Mesenchymal stem cell (in vitro differentiated cells and primary cell): ENCODE data around the gene COL4A5.

Experiments used
- DNase-seq: peaks from one replicate; pipeline ENCODE4 v3.0.0-alpha.2; 2013
- H2AFZ ChIP-seq: one replicate; pipeline ENCODE4 v1.6.1; 2013; ENCODE audit warnings: low read depth, mild to moderate bottlenecking, control low read depth, inconsistent platforms, low read length, moderate library complexity
- H2AK5ac ChIP-seq: 2 replicates; pipeline ENCODE4 v1.6.1; 2013; ENCODE audit warnings: low read length, moderate library complexity, mild to moderate bottlenecking, inconsistent platforms; ENCODE audit not compliant: severe bottlenecking
- H2BK120ac ChIP-seq: one replicate; pipeline ENCODE4 v1.6.1; 2013; ENCODE audit warnings: low read depth, mild to moderate bottlenecking, inconsistent platforms, low read length, moderate library complexity
- H2BK12ac ChIP-seq, 2 experiments: one replicate each; pipeline ENCODE4 v1.6.1; 2013; ENCODE audit warnings: inconsistent platforms in 2 of 2, low read length in 2 of 2, mild to moderate bottlenecking in 2 of 2, moderate library complexity in 2 of 2, control low read depth in 1 of 2
- H2BK15ac ChIP-seq: one replicate; pipeline ENCODE4 v1.6.1; 2013; ENCODE audit warnings: mild to moderate bottlenecking, low read depth, inconsistent platforms; ENCODE audit not compliant: poor library complexity, severe bottlenecking
- H2BK5ac ChIP-seq: 2 replicates; pipeline ENCODE4 v1.6.1; 2013; ENCODE audit warnings: low read depth, mild to moderate bottlenecking, low read length, control low read depth, inconsistent platforms; ENCODE audit not compliant: poor library complexity, severe bottlenecking
- H3K14ac ChIP-seq, 2 experiments: one replicate each; pipeline ENCODE4 v1.6.1; 2013; ENCODE audit warnings: inconsistent platforms in 2 of 2, low read length in 2 of 2, control low read depth in 1 of 2, mild to moderate bottlenecking in 1 of 2, moderate library complexity in 1 of 2
- H3K18ac ChIP-seq, 2 experiments: one replicate each; pipeline ENCODE4 v1.6.1; 2013; ENCODE audit warnings: inconsistent platforms in 2 of 2, low read length in 2 of 2, control low read depth in 1 of 2, low read depth in 1 of 2, mild to moderate bottlenecking in 1 of 2
- H3K23ac ChIP-seq, 2 experiments: one replicate each; pipeline ENCODE4 v1.6.1; 2013; ENCODE audit warnings: inconsistent platforms in 2 of 2, low read length in 2 of 2, mild to moderate bottlenecking in 2 of 2, moderate library complexity in 2 of 2, control low read depth in 1 of 2
- H3K27ac ChIP-seq: 2 replicates; pipeline ENCODE4 v1.5.1; 2013; ENCODE audit warnings: mild to moderate bottlenecking, moderate library complexity, low read length, control low read depth, inconsistent platforms; ENCODE audit not compliant: poor library complexity, severe bottlenecking
- H3K27me3 ChIP-seq, 2 experiments: 2 replicates each; pipeline versions ENCODE4 v1.6.1 to v1.7.0; 2013; ENCODE audit warnings: low read length in 2 of 2, mild to moderate bottlenecking in 2 of 2, moderate library complexity in 2 of 2, control low read depth in 1 of 2, inconsistent platforms in 1 of 2; ENCODE audit not compliant: control insufficient read depth in 1 of 2, insufficient read depth in 1 of 2
- H3K36me3 ChIP-seq, 2 experiments: 2 replicates each; pipeline versions ENCODE4 v1.6.1 to v1.7.0; 2013; ENCODE audit warnings: low read length in 2 of 2, control low read depth in 1 of 2, inconsistent platforms in 1 of 2, low read depth in 1 of 2, mild to moderate bottlenecking in 1 of 2; ENCODE audit not compliant: insufficient read depth in 2 of 2, control insufficient read depth in 1 of 2
- H3K4ac ChIP-seq, 2 experiments: one replicate each; pipeline ENCODE4 v1.6.1; 2013; ENCODE audit warnings: inconsistent platforms in 2 of 2, low read length in 2 of 2, mild to moderate bottlenecking in 2 of 2, moderate library complexity in 2 of 2, control low read depth in 1 of 2, low read depth in 1 of 2
- H3K4me1 ChIP-seq: 2 replicates; pipeline ENCODE4 v1.6.1; 2013; ENCODE audit warnings: low read depth, low read length, control low read depth; ENCODE audit not compliant: control insufficient read depth, insufficient read depth
- H3K4me2 ChIP-seq: 2 replicates; pipeline ENCODE4 v1.6.1; 2013; ENCODE audit warnings: low read length, mild to moderate bottlenecking, inconsistent platforms; ENCODE audit not compliant: poor library complexity, severe bottlenecking
- H3K4me3 ChIP-seq, 2 experiments: 2 replicates each; pipeline versions ENCODE4 v1.5.1 to v1.7.0; 2013; ENCODE audit warnings: low read length in 2 of 2, mild to moderate bottlenecking in 2 of 2, control low read depth in 1 of 2, low read depth in 1 of 2; ENCODE audit not compliant: insufficient read depth in 1 of 2
- H3K79me1 ChIP-seq: replicated peaks from 2 replicates; pipeline ENCODE4 v1.6.1; 2013; ENCODE audit warnings: mild to moderate bottlenecking, control low read depth, low read length, inconsistent platforms; ENCODE audit not compliant: poor library complexity, severe bottlenecking
- H3K9ac ChIP-seq: 2 replicates; pipeline ENCODE4 v1.7.0; 2013; ENCODE audit warnings: mild to moderate bottlenecking, low read length, moderate library complexity
- H3K9me3 ChIP-seq: 2 replicates; pipeline ENCODE4 v1.7.0; 2013; ENCODE audit warnings: mild to moderate bottlenecking, low read length; ENCODE audit not compliant: control insufficient read depth
- H4K8ac ChIP-seq: one replicate; pipeline ENCODE4 v1.6.1; 2013; ENCODE audit warnings: inconsistent platforms, mild to moderate bottlenecking, low read length, moderate library complexity
- H4K91ac ChIP-seq: one replicate; pipeline ENCODE4 v1.6.1; 2013; ENCODE audit warnings: mild to moderate bottlenecking, low read length, inconsistent platforms
- WGBS: methylation state at CpG from one replicate; pipeline ENCODE4 v1.1.7; 2013; ENCODE audit warnings: mixed read lengths; 5-methylcytosine and 5-hydroxymethylcytosine counted together

COL4A5 gene

DNA sequence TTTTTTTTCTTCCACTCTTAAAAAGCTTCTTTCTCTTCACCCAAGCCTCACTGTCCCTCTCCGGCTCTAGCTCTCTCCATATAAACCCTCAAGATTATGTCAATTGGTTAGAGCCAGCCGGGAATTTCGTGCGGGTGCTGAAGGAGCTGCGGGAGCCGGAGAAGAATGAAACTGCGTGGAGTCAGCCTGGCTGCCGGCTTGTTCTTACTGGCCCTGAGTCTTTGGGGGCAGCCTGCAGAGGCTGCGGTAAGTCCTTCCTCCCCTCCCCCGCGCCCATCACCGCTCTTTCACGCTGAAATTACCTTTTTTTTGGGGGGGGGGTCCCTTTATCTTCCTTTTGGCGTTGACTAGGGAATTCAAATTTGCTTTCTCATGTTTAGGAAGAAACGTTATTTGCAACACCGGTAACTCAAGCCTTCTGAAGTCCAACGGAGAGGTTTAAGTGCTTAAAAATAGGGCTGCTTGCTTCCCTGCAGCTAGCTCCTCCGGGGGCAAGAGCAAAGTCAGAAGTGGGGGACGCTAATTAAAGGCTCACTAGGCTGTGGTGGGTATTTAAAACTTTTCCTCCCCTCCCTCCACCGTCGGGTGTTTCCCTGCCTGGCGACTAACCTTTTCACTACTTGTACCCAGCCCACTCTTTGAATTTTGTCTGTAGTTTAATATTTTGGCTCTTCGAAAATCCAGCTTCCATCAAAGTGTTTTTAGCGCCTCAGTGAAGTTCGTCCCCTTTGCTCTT is 491 bp downstream of the COL4A5 start:
- DNase-seq, result no peak
- Histone ChIP-seq H2AK5ac (no peak overlapping the region), H3K27ac (peak overlapping the region; percentile 87), H4K91ac (no peak overlapping the region), H3K9ac (peak overlapping the region; percentile 83), H3K18ac (peak overlapping the region; percentile 62), H3K4ac (peak overlapping the region in 1 of 2 experiments; percentile 41), H2BK15ac (no peak overlapping the region), H3K36me3 (no peaks in the 10 kb centered on the region), H3K4me3 (peak overlapping the region; percentile 65 to 77), H3K27me3 (peaks cover 0 to 38% of the 10 kb centered on the region in 2 experiments), H3K14ac (peak overlapping the region in 1 of 2 experiments; percentile 41), H4K8ac (no peak overlapping the region), H3K23ac (no peak overlapping the region), H3K4me1 (no peaks in the 10 kb centered on the region), H3K4me2 (peak overlapping the region; percentile 76), H2BK12ac (no peak overlapping the region), H3K9me3 (peaks cover 3% of the 10 kb centered on the region), H2AFZ (peak overlapping the region; percentile 42), H2BK5ac (peak overlapping the region; percentile 31), H2BK120ac (peak overlapping the region; percentile 34), H3K79me1 (no peaks in the 10 kb centered on the region)
- WGBS, result 0% methylated on average over 4 of the region's 25 CpGs

- H2BK15ac ChIP-seq, result no peak overlapping the region
- H2AK5ac ChIP-seq, result no peak overlapping the region
- H3K27ac ChIP-seq, result no peak overlapping the region
- no peak overlapping the region for H3K4ac ChIP-seq
- no peak overlapping the region for H4K8ac ChIP-seq
- H3K27me3 ChIP-seq, result peaks cover 0 to 18% of the 10 kb centered on the region in 2 experiments
- H2BK12ac ChIP-seq, result no peak overlapping the region
- H3K9me3 ChIP-seq, result peaks cover 3% of the 10 kb centered on the region
- H3K4me1 ChIP-seq, result no peaks in the 10 kb centered on the region
- no peak overlapping the region for H2AFZ ChIP-seq
- H3K79me1 ChIP-seq, result no peaks in the 10 kb centered on the region
- no peak overlapping the region for H3K14ac ChIP-seq
- no peak overlapping the region for H2BK120ac ChIP-seq
- no CpG with 5 or more reads among the region's 2 CpGs for WGBS
- no peak overlapping the region for H3K18ac ChIP-seq
- H3K9ac ChIP-seq, result no peak overlapping the region
- H3K4me3 ChIP-seq, result no peak overlapping the region
- H3K4me2 ChIP-seq, result no peak overlapping the region
- H4K91ac ChIP-seq, result no peak overlapping the region
- H3K23ac ChIP-seq, result no peak overlapping the region
- H3K36me3 ChIP-seq, result no peaks in the 10 kb centered on the region
- DNase-seq, result peak; percentile 12
- H2BK5ac ChIP-seq, result no peak overlapping the region
Observed at GRCh38 chrX:108442901-108443464, 3.3 kb downstream of the COL4A5 start.

DNA sequence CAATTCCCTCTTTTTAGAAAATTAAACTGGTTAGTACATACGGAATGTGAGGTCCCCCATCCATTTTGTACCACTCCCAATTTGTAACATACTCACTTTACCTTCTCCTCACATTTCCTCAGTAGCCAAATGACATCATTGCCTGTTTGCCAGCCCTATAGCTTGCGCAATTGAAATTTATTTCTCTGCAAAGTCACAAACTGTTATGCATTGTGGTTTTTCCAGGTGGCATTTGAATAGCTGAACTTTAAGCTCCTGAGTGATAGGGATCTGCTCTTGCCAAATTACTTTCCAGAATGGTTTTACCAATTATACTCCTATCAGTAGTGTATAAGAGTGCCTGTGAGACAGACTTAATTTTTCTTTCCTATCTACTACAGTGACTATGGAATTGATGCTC is 7.7 kb downstream of the COL4A5 start:
- DNase-seq, result peak; percentile 35
- Histone ChIP-seq H3K14ac (no peak overlapping the region), H4K91ac (no peak overlapping the region), H3K4me3 (no peak overlapping the region), H3K27me3 (peaks cover 0 to 5% of the 10 kb centered on the region in 2 experiments), H2BK12ac (no peak overlapping the region), H2BK15ac (no peak overlapping the region), H3K4ac (no peak overlapping the region), H3K4me2 (no peak overlapping the region), H3K9me3 (peaks cover 3% of the 10 kb centered on the region), H3K23ac (no peak overlapping the region), H3K4me1 (no peaks in the 10 kb centered on the region), H3K79me1 (peaks cover 2% of the 10 kb centered on the region), H2BK120ac (no peak overlapping the region), H4K8ac (no peak overlapping the region), H3K27ac (no peak overlapping the region), H2AK5ac (no peak overlapping the region), H2AFZ (no peak overlapping the region), H3K18ac (no peak overlapping the region), H3K36me3 (no peaks in the 10 kb centered on the region), H2BK5ac (no peak overlapping the region), H3K9ac (no peak overlapping the region)
- 78% methylated on average over 1 of the region's 2 CpGs for WGBS

DNA sequence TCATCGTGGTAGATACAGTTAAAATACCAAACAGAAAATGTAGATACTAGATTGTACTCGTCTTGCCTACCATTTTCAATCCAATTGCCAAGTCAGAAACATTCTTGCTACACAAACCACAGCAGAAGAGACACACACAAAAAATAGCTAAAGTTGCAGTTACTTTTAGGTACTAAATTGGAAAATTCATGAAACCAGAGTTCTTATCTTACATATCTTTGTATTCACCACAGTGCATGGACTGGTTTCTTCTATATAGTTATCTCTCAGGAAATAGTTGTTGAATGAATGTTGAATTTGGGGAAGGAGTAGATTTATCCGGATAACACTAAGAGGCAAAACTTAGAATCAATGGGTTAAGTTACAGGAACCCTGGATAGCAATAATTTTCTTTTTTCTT is 14.2 kb downstream of the COL4A5 start:
- no peak for DNase-seq
- H3K4me2 ChIP-seq, result no peak overlapping the region
- H3K27ac ChIP-seq, result no peak overlapping the region
- H2BK15ac ChIP-seq, result no peak overlapping the region
- 33% methylated on average over 1 of the region's 3 CpGs for WGBS
- no peak overlapping the region for H3K14ac ChIP-seq
- H3K9ac ChIP-seq, result no peak overlapping the region
- no peaks in the 10 kb centered on the region for H3K4me1 ChIP-seq
- H3K9me3 ChIP-seq, result no peaks in the 10 kb centered on the region
- H3K23ac ChIP-seq, result no peak overlapping the region
- no peak overlapping the region for H2AK5ac ChIP-seq
- no peak overlapping the region for H4K91ac ChIP-seq
- H2BK120ac ChIP-seq, result no peak overlapping the region
- H3K4me3 ChIP-seq, result no peak overlapping the region
- no peak overlapping the region for H3K4ac ChIP-seq
- peaks cover 2% of the 10 kb centered on the region for H3K79me1 ChIP-seq
- H4K8ac ChIP-seq, result no peak overlapping the region
- no peak overlapping the region for H2BK12ac ChIP-seq
- peaks cover 0 to 7% of the 10 kb centered on the region in 2 experiments for H3K27me3 ChIP-seq
- H3K18ac ChIP-seq, result no peak overlapping the region
- H2BK5ac ChIP-seq, result no peak overlapping the region
- no peak overlapping the region for H2AFZ ChIP-seq
- H3K36me3 ChIP-seq, result no peaks in the 10 kb centered on the region
